ENCODE data around the gene SULF2. TPM values are rescaled to one million over a fixed set of nuclear protein-coding genes. Genes with fewer than 3 reads are reported as not detected.
"Not testable (repeated sequence)": the region's sequence is repeated elsewhere in the genome, so short reads cannot be mapped to it uniquely, and the experiment has no call there.

SULF2 gene
- total RNA-seq, 4 donors from 2014 or later: 31.5 to 182 (median 94.4) TPM

DNA sequence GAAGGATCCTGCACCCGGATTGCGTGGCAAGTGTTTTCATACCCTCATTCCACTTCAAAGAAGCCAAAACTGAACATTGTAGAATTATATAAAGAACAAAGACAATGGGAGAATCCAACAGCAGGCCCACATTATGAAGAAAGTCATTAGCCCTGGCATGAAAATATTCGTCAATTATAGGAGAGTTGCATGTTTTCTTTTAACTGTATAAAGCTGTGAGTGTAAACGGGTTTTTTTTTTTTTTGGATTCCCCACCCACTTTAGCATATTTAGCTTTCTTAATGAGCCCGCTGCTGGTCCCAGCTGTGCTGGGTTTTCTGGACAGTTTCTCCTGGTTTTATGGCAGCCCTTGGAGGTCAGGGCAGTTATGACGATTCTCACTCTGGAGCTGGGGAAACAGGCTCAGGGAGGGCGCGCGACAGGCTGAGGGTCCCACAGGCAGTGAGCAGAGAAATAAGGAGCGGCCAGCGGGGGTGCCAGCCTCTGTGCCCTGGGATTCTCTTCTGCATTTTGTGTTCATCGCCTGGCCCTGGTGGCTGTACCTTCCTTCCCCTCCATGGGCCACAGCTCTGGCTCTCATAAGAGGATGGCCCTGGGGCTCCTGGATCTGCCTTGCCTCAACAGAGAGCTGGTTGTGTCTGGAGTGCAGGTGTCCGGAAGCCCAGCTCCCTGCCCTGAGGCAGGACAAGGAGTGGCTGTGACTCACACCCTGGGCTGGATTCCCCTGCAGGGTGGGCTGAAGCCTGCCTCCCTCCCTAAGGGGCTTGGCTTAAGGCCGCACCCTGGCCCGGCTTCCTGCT lies 24.1 kb upstream of the SULF2 start:
- H3K4me3 ChIP-seq: no peak overlapping the region
- intact Hi-C loops (cut with DNase I): no loop called here
- peaks cover 7 to 23% (median 15%) of the 10 kb centered on the region in 3 donors for H3K4me1 ChIP-seq
- H3K9me3 ChIP-seq: peaks cover 0 to under 1% (median 0%) of the 10 kb centered on the region in 3 donors
- TF ChIP-seq CTCF (IDR thresholded peaks at IDR 0.05): no peak
- TF ChIP-seq POLR2A (IDR thresholded peaks at IDR 0.05): no peak
- peak overlapping the region in 3 of 4 donors; percentile 2 to 67 (median 26) for H3K27ac ChIP-seq
- H3K36me3 ChIP-seq: no peaks in the 10 kb centered on the region
- WGBS, 2 donors: 33 to 59% methylated on average over 11 to 15 of the region's 15 CpGs
- H3K27me3 ChIP-seq: peaks cover 0 to 51% (median 0%) of the 10 kb centered on the region in 4 donors
- no peak for DNase-seq

GRCh38 chr20:47805951-47806350 lies 20.7 kb upstream of the SULF2 start:
- intact Hi-C loops (cut with DNase I): no loop called here
- DNase-seq: no peak
- H3K27me3 ChIP-seq: peaks cover 0 to 37% (median 0%) of the 10 kb centered on the region in 4 donors
- H3K27ac ChIP-seq: no peak overlapping the region
- peaks cover 12 to 46% (median 15%) of the 10 kb centered on the region in 3 donors for H3K4me1 ChIP-seq
- WGBS, 2 donors: 76 to 79% methylated on average over 13 of the region's 14 CpGs
- no peak overlapping the region for H3K4me3 ChIP-seq
- H3K9me3 ChIP-seq: no peaks in the 10 kb centered on the region
- H3K36me3 ChIP-seq: no peaks in the 10 kb centered on the region
- TF ChIP-seq POLR2A (IDR thresholded peaks at IDR 0.05) (no peak), CTCF (IDR thresholded peaks at IDR 0.05) (no peak)

DNA sequence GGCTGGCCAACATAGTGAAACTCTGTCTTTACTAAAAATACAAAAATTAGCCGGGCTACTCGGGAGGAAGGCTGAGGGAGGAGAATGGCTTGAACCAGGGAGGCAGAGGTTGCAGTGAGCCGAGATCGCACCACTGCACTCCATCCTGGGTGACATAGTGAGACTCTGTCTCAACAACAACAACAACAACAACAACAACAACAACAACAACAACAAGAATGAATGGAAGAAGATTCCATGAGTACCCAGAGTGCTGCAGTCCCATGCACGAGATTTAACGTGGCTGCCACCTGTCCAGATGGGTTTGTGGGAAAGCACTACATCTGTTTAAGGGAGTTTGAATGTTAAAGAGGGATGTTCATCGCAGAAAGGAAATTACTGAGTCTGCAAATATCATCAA lies 19.7 kb upstream of the SULF2 start:
- DNase-seq; H3K4me3 ChIP-seq; H3K27ac ChIP-seq; intact Hi-C loops (cut with DNase I); H3K9me3 ChIP-seq; H3K36me3 ChIP-seq: not testable (repeated sequence)
- WGBS, 2 donors: 78 to 91% methylated on average over 7 of the region's 7 CpGs
- peaks cover 0 to 30% (median 0%) of the 10 kb centered on the region in 4 donors for H3K27me3 ChIP-seq
- H3K4me1 ChIP-seq: peaks cover 10 to 48% (median 17%) of the 10 kb centered on the region in 3 donors

DNA sequence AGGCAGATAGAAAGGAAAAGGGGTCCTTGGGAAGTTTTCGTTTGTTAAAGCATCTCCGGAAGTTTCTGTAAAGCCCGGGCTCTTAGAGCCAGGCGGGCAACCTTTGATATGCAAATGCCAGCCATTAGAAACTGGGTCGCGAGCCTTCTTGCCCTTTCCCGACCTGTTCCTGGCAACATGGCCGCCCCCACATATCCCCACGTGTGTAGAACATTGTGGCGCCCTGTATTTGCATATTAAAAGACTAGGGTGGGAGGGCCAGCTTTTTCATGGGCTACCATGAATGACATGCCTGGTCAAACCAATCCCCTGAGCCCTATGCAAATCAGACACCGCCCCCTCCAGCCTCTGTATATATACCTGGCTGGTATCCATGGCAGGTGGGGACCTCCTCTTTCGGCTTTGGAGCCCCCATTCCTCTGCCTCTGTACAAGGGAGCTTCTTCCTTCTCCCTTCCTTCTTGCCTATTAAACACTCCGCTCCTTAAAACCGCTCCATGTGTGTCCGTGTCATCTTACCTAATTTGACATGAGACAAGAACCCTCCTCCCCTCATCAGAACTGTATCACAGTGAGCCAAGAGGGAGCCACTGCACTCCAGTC lies 19.0 kb upstream of the SULF2 start:
- H3K36me3 ChIP-seq; H3K27ac ChIP-seq; intact Hi-C loops (cut with DNase I); DNase-seq; H3K9me3 ChIP-seq; H3K4me3 ChIP-seq: not testable (repeated sequence)
- WGBS, 2 donors: 83 to 84% methylated on average over 13 to 15 of the region's 15 CpGs
- peaks cover 4 to 48% (median 11%) of the 10 kb centered on the region in 3 donors for H3K4me1 ChIP-seq
- H3K27me3 ChIP-seq: peaks cover 0 to 24% (median 0%) of the 10 kb centered on the region in 4 donors

DNA sequence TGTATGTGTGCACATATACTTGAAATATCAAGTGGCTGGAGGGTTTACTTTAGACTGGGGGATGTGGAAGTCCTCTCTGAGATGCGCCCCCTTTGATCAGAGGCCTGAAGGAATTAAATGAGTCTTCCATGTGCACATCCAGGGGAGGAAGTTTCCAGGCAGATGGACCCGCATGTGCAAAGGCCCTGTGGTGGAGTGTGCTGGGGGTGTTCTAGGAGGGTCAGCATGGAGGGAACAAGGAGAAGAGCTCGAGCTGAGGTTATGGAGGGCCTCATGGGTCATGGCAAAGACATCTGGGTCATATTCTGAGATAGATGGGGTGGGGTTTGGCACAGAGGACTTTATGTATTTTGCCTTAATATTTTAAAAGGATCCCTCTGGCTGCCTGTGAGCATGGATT lies 17.7 kb upstream of the SULF2 start:
- peaks cover 8 to 53% (median 11%) of the 10 kb centered on the region in 3 donors for H3K4me1 ChIP-seq
- TF ChIP-seq POLR2A (IDR thresholded peaks at IDR 0.05): no peak
- intact Hi-C loops (cut with DNase I): no loop called here
- H3K27me3 ChIP-seq: peaks cover 0 to 21% (median 0%) of the 10 kb centered on the region in 4 donors
- 83 to 93% methylated on average over 2 to 3 of the region's 3 CpGs for WGBS, 2 donors
- H3K36me3 ChIP-seq: no peaks in the 10 kb centered on the region
- no peak overlapping the region for H3K4me3 ChIP-seq
- peak overlapping the region in 1 of 4 donors; percentile 85 for H3K27ac ChIP-seq
- DNase-seq: no peak
- H3K9me3 ChIP-seq: no peaks in the 10 kb centered on the region

DNA sequence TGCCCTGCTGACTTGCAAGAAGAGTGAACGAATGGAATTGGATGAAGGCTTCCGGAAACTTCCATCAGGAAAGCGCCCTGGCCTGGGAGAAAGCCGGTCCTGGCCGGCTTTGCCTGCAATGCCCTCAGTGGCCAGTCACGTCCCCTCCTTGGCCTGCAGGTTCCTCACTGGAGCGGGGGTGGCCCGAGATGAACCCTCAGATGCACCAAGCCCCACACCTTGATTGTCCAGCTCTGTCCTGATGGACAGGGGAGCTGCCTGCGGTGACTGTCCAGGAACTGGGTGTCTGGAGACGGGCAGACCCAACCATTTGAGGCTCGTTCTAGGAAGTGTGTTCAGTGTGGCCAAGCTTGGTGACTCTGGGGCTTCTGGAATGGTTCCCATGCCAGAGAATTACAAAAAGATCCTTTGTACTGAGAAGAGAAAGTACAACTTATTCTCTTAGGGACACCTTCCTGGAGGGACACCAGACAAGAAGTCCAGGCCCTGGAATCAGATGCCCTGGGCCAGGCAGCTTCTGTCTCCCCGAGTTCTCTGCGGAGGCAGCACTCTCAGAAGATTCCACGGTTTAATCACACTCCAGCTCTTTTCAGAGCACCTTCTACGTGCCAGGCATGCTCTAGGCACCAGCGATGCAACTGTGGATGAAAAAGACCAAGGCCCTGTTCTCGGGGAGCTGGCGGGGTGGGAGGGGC lies 17.1 kb upstream of the SULF2 start:
- H3K27me3 ChIP-seq: peaks cover 0 to 16% (median 0%) of the 10 kb centered on the region in 4 donors
- H3K4me3 ChIP-seq: no peak overlapping the region
- DNase-seq: no peak
- intact Hi-C loops (cut with DNase I): no loop called here
- peak overlapping the region in 3 of 4 donors; percentile 52 to 85 (median 59) for H3K27ac ChIP-seq
- no peak for TF ChIP-seq CTCF (IDR thresholded peaks at IDR 0.05)
- TF ChIP-seq POLR2A (IDR thresholded peaks at IDR 0.05): no peak
- peaks cover 8 to 58% (median 11%) of the 10 kb centered on the region in 3 donors for H3K4me1 ChIP-seq
- H3K36me3 ChIP-seq: no peaks in the 10 kb centered on the region
- 87 to 92% methylated on average over 9 of the region's 18 CpGs for WGBS, 2 donors
- no peaks in the 10 kb centered on the region for H3K9me3 ChIP-seq
